Hematopoietic multipotent progenitor cell treated with erythropoietin and hydrocortisone succinate and interleukin-3 and kit ligand, for 4 days (in vitro differentiated cells): ENCODE data around the gene KRT9.
"Not testable (repeated sequence)": the region's sequence is repeated elsewhere in the genome, so short reads cannot be mapped to it uniquely, and the experiment has no call there.

Experiments
- DNase-seq: peaks from one replicate; pipeline ENCODE4 v3.0.0-alpha.2; 2015

The KRT9 gene, protein sequence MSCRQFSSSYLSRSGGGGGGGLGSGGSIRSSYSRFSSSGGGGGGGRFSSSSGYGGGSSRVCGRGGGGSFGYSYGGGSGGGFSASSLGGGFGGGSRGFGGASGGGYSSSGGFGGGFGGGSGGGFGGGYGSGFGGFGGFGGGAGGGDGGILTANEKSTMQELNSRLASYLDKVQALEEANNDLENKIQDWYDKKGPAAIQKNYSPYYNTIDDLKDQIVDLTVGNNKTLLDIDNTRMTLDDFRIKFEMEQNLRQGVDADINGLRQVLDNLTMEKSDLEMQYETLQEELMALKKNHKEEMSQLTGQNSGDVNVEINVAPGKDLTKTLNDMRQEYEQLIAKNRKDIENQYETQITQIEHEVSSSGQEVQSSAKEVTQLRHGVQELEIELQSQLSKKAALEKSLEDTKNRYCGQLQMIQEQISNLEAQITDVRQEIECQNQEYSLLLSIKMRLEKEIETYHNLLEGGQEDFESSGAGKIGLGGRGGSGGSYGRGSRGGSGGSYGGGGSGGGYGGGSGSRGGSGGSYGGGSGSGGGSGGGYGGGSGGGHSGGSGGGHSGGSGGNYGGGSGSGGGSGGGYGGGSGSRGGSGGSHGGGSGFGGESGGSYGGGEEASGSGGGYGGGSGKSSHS

GRCh38 chr17:41571561-41572434 is at the start of gene KRT9:
Gene KRT9 (minus strand): TSS chr17:41572059. CDS start chr17:41571992, 67 bp downstream.
- DNase-seq, result no peak

GRCh38 chr17:41621435-41621817 is 49.6 kb upstream of the KRT9 start:
- not testable (repeated sequence) for DNase-seq

GRCh38 chr17:41620583-41621434 is 49.0 kb upstream of the KRT9 start:
- no peak for DNase-seq

DNA sequence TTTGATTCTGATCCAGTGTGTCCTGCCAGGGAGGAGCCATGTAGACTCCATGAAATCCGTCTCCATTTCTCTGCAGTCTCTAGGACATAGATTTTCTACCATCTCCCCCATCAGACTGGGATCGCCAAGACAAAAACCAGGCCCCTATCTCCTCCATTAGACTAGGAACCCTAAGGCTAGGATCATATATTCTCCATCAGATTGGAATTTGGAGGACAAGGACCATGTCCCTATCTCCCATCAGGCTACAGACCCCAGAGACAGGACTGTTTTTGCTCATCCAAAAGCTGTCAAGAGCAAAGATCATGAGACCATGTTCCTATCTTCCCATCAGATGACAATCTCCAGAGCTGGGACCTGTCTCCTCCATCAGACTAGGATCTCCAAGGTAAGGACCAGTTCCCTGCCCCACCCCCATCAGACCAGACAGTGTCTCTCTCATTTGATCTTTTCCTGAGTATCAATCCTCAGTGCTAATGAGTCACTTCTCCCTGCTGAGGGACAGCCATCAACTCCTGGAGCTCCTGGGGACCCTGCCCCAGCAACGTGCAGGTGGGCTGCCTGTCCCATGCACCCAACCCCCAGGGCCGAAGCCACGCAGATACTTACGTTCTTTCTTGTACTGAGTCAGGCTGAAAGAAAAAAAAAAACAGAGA is 48.2 kb upstream of the KRT9 start:
- not testable (repeated sequence) for DNase-seq

GRCh38 chr17:41619036-41619926 is 47.4 kb upstream of the KRT9 start:
- no peak for DNase-seq

GRCh38 chr17:41618341-41619035 is 46.6 kb upstream of the KRT9 start:
- no peak for DNase-seq

- DNase-seq, result no peak
Observed at GRCh38 chr17:41617698-41618097, 45.8 kb upstream of the KRT9 start.

GRCh38 chr17:41617136-41617535 is 45.3 kb upstream of the KRT9 start:
- DNase-seq, result no peak

GRCh38 chr17:41616486-41616885 is 44.6 kb upstream of the KRT9 start:
- not testable (repeated sequence) for DNase-seq

DNA sequence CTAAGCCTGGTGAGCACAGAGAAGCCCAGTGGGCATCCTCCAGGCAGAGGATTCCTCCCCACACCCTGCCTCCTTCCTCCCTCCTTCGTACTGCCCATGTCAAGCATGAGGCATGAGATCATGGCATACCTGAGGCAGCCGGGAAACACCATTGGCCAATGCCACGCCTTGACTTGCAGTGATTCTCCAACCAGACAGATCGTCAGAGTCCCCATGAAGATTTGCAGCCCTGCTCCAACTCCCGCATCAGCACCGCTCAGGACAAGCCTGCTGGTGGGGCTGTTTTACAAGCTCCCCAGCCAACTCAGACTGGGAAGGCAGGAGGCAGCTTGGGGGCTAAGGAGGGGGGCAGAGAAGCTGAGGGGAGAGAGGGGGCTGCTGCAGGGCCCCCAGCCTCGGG is 43.6 kb upstream of the KRT9 start:
- DNase-seq, result no peak

- peak; percentile 38 for DNase-seq
Observed at GRCh38 chr17:41614767-41615166, 42.9 kb upstream of the KRT9 start.

DNA sequence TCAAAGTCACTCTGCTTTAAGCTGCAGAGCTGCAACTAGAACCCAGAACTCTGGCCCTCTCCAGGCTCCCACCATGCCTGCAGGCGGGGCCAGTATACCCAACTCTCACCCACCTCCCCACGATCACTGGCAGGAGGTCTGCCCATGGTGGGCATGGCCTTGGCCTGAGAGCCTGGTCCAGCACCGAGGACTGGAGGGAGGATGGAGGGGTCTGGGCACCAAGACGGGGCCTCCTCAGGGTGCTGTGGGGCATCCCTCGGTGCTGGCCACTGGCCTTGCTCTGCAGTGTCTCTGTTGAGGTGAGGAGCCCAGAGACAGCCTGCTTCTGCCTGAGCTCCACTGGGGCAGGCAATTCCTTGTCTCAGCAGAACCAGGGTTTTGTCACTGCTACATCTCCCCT is 42.2 kb upstream of the KRT9 start:
- DNase-seq, result no peak

DNA sequence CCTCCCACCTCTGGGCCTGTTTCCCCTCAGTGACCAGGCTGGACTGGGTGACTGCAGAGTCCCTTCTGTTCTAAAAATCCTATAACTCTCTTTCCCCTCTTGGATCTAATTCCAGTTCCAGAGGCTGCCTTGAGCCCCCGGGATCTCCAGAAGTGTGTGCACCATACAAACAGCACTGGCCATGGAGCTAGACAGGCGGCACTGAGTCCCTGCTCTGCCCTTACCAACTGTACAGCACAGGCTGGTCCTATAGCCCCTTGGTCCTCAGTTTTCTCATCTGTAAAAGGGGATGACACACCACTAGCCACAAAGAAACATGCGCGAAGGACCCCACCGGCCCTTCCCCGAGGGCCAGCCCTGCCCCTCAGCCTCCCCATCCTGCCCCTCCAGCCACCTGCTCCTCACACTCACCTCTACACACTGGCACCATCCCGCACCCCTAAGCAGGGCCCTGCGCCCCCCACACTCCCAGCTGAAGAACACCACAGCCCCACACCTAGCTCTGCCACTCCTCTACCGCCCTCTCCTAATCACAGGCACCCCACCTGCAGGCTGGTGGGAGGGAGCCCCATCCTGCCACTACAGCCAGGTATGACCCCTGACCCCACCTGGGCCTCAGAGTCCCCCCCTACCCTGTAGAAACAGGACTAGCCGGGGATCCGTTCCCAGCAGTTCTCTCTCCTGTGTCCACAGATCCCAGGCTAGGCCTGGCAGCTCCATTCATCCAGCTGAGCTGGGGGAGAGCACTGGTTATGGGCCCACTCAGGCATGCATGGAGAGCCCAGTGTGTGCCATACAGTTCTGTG is 41.6 kb upstream of the KRT9 start:
- DNase-seq, result no peak

GRCh38 chr17:41612376-41613160 is 40.7 kb upstream of the KRT9 start, which contains the start of gene KRT16:
Gene KRT16 (minus strand): TSS chr17:41612767. CDS start chr17:41612688, 79 bp downstream.
- DNase-seq, result not testable (repeated sequence)

GRCh38 chr17:41610965-41611640 is 39.2 kb upstream of the KRT9 start:
- no peak for DNase-seq

GRCh38 chr17:41610061-41610517 is 38.2 kb upstream of the KRT9 start:
- DNase-seq, result peak; percentile 22

DNA sequence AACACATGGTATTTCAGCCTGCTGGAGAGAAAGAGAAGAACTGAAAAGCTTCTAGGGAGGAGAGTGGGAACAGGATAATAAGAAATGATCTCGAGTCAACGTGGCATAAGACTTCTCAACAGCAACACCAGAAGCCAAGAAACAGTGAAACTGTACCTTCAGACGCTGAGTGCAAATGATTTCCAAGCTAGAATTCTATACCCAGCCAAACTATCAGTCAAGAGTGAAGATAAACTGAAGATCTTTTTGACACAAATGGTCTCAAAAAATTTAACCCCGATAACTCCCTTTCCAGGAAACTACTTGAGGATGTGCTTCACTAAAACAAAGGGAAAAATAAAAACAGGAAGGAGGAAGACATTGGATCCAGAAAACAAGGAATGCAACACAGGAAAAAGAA is 35.1 kb upstream of the KRT9 start:
- not testable (repeated sequence) for DNase-seq

GRCh38 chr17:41602524-41602923 is 30.7 kb upstream of the KRT9 start:
- no peak for DNase-seq
